Measurements from ENCODE around the gene PAGE1.
"Not testable (repeated sequence)": the region's sequence is repeated elsewhere in the genome, so short reads cannot be mapped to it uniquely, and the experiment has no call there.

DNA sequence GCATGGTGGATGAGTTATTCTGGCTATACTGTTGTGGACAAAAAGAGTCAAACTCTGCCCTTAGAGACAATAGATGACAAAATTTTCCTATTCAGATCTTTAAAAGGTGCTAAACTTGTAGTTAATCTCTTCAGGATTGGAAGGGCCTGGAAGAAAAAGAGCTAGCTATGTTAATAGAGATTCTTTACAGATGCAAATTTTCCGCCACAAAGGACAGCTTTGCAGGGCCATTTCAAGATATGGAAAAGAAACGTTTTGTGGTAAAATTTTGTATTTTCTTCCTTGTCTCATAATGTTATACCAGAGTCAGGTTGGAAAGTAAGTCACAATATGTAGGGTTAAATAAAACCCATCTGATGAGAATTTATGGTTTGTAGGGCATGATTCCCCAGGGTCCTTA is 24.3 kb upstream of the PAGE1 start:
- TF ChIP-seq, protein P1, sequence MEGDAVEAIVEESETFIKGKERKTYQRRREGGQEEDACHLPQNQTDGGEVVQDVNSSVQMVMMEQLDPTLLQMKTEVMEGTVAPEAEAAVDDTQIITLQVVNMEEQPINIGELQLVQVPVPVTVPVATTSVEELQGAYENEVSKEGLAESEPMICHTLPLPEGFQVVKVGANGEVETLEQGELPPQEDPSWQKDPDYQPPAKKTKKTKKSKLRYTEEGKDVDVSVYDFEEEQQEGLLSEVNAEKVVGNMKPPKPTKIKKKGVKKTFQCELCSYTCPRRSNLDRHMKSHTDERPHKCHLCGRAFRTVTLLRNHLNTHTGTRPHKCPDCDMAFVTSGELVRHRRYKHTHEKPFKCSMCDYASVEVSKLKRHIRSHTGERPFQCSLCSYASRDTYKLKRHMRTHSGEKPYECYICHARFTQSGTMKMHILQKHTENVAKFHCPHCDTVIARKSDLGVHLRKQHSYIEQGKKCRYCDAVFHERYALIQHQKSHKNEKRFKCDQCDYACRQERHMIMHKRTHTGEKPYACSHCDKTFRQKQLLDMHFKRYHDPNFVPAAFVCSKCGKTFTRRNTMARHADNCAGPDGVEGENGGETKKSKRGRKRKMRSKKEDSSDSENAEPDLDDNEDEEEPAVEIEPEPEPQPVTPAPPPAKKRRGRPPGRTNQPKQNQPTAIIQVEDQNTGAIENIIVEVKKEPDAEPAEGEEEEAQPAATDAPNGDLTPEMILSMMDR (IDR thresholded peaks at IDR 0.05; ENCODE audit: low read depth, low read length, missing input control), result not testable (repeated sequence)
- TF ChIP-seq, protein P2, sequence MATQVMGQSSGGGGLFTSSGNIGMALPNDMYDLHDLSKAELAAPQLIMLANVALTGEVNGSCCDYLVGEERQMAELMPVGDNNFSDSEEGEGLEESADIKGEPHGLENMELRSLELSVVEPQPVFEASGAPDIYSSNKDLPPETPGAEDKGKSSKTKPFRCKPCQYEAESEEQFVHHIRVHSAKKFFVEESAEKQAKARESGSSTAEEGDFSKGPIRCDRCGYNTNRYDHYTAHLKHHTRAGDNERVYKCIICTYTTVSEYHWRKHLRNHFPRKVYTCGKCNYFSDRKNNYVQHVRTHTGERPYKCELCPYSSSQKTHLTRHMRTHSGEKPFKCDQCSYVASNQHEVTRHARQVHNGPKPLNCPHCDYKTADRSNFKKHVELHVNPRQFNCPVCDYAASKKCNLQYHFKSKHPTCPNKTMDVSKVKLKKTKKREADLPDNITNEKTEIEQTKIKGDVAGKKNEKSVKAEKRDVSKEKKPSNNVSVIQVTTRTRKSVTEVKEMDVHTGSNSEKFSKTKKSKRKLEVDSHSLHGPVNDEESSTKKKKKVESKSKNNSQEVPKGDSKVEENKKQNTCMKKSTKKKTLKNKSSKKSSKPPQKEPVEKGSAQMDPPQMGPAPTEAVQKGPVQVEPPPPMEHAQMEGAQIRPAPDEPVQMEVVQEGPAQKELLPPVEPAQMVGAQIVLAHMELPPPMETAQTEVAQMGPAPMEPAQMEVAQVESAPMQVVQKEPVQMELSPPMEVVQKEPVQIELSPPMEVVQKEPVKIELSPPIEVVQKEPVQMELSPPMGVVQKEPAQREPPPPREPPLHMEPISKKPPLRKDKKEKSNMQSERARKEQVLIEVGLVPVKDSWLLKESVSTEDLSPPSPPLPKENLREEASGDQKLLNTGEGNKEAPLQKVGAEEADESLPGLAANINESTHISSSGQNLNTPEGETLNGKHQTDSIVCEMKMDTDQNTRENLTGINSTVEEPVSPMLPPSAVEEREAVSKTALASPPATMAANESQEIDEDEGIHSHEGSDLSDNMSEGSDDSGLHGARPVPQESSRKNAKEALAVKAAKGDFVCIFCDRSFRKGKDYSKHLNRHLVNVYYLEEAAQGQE (IDR thresholded peaks at IDR 0.05), result not testable (repeated sequence)
- not testable (repeated sequence) for TF ChIP-seq SP1, JUND (IDR thresholded peaks at IDR 0.05)
- TF ChIP-seq, protein P3, sequence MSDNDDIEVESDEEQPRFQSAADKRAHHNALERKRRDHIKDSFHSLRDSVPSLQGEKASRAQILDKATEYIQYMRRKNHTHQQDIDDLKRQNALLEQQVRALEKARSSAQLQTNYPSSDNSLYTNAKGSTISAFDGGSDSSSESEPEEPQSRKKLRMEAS (IDR thresholded peaks at IDR 0.05), result not testable (repeated sequence)

Measured in liver (tissue), 3 donors.